ENCODE results near the gene TRIM42. TPM values are rescaled to one million over a fixed set of nuclear protein-coding genes. Genes with fewer than 3 reads are reported as not detected.

The TRIM42 gene
- total and polyA plus RNA-seq, 7 donors, result not detected

DNA sequence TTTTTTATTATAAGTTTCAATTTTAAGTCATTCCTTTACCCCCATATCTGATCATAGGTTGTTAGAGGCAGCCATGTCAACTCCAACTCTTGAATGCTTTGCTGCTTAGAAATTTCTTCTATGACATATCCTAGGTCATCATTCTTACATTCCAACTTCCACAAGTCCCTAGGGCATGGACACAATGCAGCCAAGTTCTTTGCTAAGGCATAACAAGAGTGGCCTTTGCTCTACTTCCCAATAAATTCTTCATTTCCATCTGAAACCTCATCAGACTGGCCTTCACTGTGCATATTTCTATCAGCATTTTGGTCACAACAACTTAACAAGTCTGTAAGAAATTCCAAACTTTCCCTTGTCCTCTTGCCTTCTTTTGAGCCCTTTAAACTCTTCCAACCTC lies 28.5 kb downstream of the TRIM42 start:
- Histone ChIP-seq H3K4me1 (no peaks in the 10 kb centered on the region), H3K27me3 (no peaks in the 10 kb centered on the region), H3K4me3 (no peak overlapping the region), H3K36me3 (no peaks in the 10 kb centered on the region), H3K9me3 (peaks cover 0 to 3% (median 0%) of the 10 kb centered on the region in 4 donors), H3K27ac (no peak overlapping the region)
- intact Hi-C loops (cut with DNase I), result no loop called here
- TF ChIP-seq POLR2AphosphoS5 (IDR thresholded peaks at IDR 0.05) (no peak), EP300 (IDR thresholded peaks at IDR 0.05) (no peak)
- TF ChIP-seq, protein P1, sequence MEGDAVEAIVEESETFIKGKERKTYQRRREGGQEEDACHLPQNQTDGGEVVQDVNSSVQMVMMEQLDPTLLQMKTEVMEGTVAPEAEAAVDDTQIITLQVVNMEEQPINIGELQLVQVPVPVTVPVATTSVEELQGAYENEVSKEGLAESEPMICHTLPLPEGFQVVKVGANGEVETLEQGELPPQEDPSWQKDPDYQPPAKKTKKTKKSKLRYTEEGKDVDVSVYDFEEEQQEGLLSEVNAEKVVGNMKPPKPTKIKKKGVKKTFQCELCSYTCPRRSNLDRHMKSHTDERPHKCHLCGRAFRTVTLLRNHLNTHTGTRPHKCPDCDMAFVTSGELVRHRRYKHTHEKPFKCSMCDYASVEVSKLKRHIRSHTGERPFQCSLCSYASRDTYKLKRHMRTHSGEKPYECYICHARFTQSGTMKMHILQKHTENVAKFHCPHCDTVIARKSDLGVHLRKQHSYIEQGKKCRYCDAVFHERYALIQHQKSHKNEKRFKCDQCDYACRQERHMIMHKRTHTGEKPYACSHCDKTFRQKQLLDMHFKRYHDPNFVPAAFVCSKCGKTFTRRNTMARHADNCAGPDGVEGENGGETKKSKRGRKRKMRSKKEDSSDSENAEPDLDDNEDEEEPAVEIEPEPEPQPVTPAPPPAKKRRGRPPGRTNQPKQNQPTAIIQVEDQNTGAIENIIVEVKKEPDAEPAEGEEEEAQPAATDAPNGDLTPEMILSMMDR (IDR thresholded peaks at IDR 0.05), result no peak
- DNase-seq, result no peak

- no peak for DNase-seq
- 58 to 74% methylated on average over 2 of the region's 2 CpGs for WGBS, 2 donors
- peaks cover 0 to 3% (median 0%) of the 10 kb centered on the region in 4 donors for H3K9me3 ChIP-seq
- no peaks in the 10 kb centered on the region for H3K4me1 ChIP-seq
- no peaks in the 10 kb centered on the region for H3K36me3 ChIP-seq
- intact Hi-C loops (cut with DNase I), result no loop called here
- no peak overlapping the region for H3K4me3 ChIP-seq
- H3K27me3 ChIP-seq, result no peaks in the 10 kb centered on the region
- no peak overlapping the region for H3K27ac ChIP-seq
- TF ChIP-seq EP300 (IDR thresholded peaks at IDR 0.05) (no peak), POLR2AphosphoS5 (IDR thresholded peaks at IDR 0.05) (no peak), POLR2A (IDR thresholded peaks at IDR 0.05) (no peak)
- TF ChIP-seq, protein P1 (IDR thresholded peaks at IDR 0.05), result no peak
Observed at GRCh38 chr3:140708815-140709214, 31.0 kb downstream of the TRIM42 start.

DNA sequence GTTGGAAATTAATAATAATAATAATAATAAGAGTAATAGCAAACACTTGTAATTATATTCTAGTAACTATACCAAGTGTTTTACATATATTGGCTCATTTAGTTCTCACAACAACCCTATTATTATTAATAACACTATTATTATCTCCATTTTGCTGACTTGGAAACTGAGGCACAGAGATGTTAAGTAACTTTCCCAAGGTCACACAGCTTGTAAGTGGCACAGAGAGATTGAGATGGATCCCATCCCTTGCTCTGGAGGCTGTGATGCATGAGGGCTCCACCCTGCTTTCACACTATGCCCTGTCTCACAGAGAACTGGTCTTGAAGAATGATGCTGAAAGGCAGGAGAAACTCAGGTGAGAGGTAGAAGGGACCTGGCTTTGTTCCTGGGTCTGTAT lies 31.9 kb downstream of the TRIM42 start:
- intact Hi-C loops (cut with DNase I), result no loop called here
- TF ChIP-seq, protein P1 (IDR thresholded peaks at IDR 0.05), result no peak
- no peak for TF ChIP-seq POLR2A (IDR thresholded peaks at IDR 0.05)
- TF ChIP-seq EP300 (IDR thresholded peaks at IDR 0.05), result no peak
- TF ChIP-seq POLR2AphosphoS5 (IDR thresholded peaks at IDR 0.05), result no peak
- Histone ChIP-seq H3K27me3 (no peaks in the 10 kb centered on the region), H3K4me1 (no peaks in the 10 kb centered on the region), H3K27ac (no peak overlapping the region), H3K36me3 (no peaks in the 10 kb centered on the region), H3K4me3 (no peak overlapping the region), H3K9me3 (no peaks in the 10 kb centered on the region)
- DNase-seq, result no peak

GRCh38 chr3:140710711-140711389 lies 33.0 kb downstream of the TRIM42 start:
- TF ChIP-seq EP300 (IDR thresholded peaks at IDR 0.05) (no peak), POLR2AphosphoS5 (IDR thresholded peaks at IDR 0.05) (no peak), POLR2A (IDR thresholded peaks at IDR 0.05) (no peak)
- TF ChIP-seq, protein P1 (IDR thresholded peaks at IDR 0.05), result no peak
- H3K27ac ChIP-seq, result no peak overlapping the region
- 79 to 85% methylated on average over 2 of the region's 2 CpGs for WGBS, 2 donors
- no peaks in the 10 kb centered on the region for H3K36me3 ChIP-seq
- no peak overlapping the region for H3K4me3 ChIP-seq
- intact Hi-C loops (cut with DNase I), result no loop called here
- H3K9me3 ChIP-seq, result no peaks in the 10 kb centered on the region
- no peak for DNase-seq
- no peaks in the 10 kb centered on the region for H3K4me1 ChIP-seq
- H3K27me3 ChIP-seq, result no peaks in the 10 kb centered on the region

All from sigmoid colon (tissue), 7 donors.